ENCODE results near the gene PRR35. TPM values are rescaled to one million over a fixed set of nuclear protein-coding genes. Genes with fewer than 3 reads are reported as not detected.

The PRR35 gene
- total RNA-seq, 1 donor from 2014 or later = not detected

Other genes starting within 250 kb of the PRR35 start
- gene AXIN1, start 207.7 kb upstream of the PRR35 start, total RNA-seq = 23.5 and 23.8 TPM in 2 replicates
- 113 and 131 TPM in 2 replicates for gene MRPL28, start 189.9 kb upstream of the PRR35 start, total RNA-seq
- 81.1 and 102 TPM in 2 replicates for gene PGAP6, start 178.4 kb upstream of the PRR35 start, total RNA-seq
- 42.2 and 87.8 TPM in 2 replicates for gene NME4, start 163.2 kb upstream of the PRR35 start, total RNA-seq
- gene DECR2, start 158.5 kb upstream of the PRR35 start, total RNA-seq = 10.5 and 19.4 TPM in 2 replicates
- gene RAB11FIP3, start 134.7 kb upstream of the PRR35 start, total RNA-seq = 27.7 and 33.3 TPM in 2 replicates
- 39.0 and 40.7 TPM in 2 replicates for gene CAPN15, start 32.7 kb upstream of the PRR35 start, total RNA-seq
- gene NHLRC4, start 6.6 kb downstream of the PRR35 start, total RNA-seq = 0.71 and 2.1 TPM in 2 replicates
- gene PIGQ, start 9.6 kb downstream of the PRR35 start, total RNA-seq = 21.0 and 24.1 TPM in 2 replicates
- 11.9 and 12.9 TPM in 2 replicates for gene RAB40C, start 29.7 kb downstream of the PRR35 start, total RNA-seq
- 0.07 TPM in 2 replicates for gene WFIKKN1, start 70.6 kb downstream of the PRR35 start, total RNA-seq
- gene METTL26, start 75.9 kb downstream of the PRR35 start, total RNA-seq = 61.9 and 101 TPM in 2 replicates
- gene MCRIP2, start 81.4 kb downstream of the PRR35 start, total RNA-seq = 14.2 and 22.3 TPM in 2 replicates
- gene WDR90, start 89.0 kb downstream of the PRR35 start, total RNA-seq = 10.7 and 14.8 TPM in 2 replicates
- gene RHOT2, start 107.7 kb downstream of the PRR35 start, total RNA-seq = 36.0 and 37.2 TPM in 2 replicates
- gene RHBDL1, start 115.3 kb downstream of the PRR35 start, total RNA-seq = 0.71 and 0.73 TPM in 2 replicates
- 131 and 146 TPM in 2 replicates for gene STUB1, start 120.0 kb downstream of the PRR35 start, total RNA-seq
- 28.8 and 30.9 TPM in 2 replicates for gene JMJD8, start 123.9 kb downstream of the PRR35 start, total RNA-seq
- gene WDR24, start 130.0 kb downstream of the PRR35 start, total RNA-seq = 4.0 and 4.7 TPM in 2 replicates
- 0.04 and 0.20 TPM in 2 replicates for gene FBXL16, start 145.4 kb downstream of the PRR35 start, total RNA-seq
- gene METRN, start 154.7 kb downstream of the PRR35 start, total RNA-seq = 30.9 and 68.3 TPM in 2 replicates
- 23.1 and 28.8 TPM in 2 replicates for gene ANTKMT, start 160.8 kb downstream of the PRR35 start, total RNA-seq
- gene CCDC78, start 166.0 kb downstream of the PRR35 start, total RNA-seq = 1.3 and 1.4 TPM in 2 replicates
- gene HAGHL, start 166.7 kb downstream of the PRR35 start, total RNA-seq = 6.4 and 17.6 TPM in 2 replicates
- 32.9 and 48.5 TPM in 2 replicates for gene CIAO3, start 180.6 kb downstream of the PRR35 start, total RNA-seq
- gene MSLN, start 200.3 kb downstream of the PRR35 start, total RNA-seq = not detected in 2 replicates
- 41.9 and 45.0 TPM in 2 replicates for gene RPUSD1, start 228.0 kb downstream of the PRR35 start, total RNA-seq
- gene CHTF18, start 228.2 kb downstream of the PRR35 start, total RNA-seq = 14.2 and 21.4 TPM in 2 replicates
- gene GNG13, start 240.3 kb downstream of the PRR35 start, total RNA-seq = not detected in 2 replicates

Data from pulmonary artery endothelial cell (primary cell).